H1 (cell line): ENCODE results near the gene SH3BGRL. TPM values are rescaled to one million over a fixed set of nuclear protein-coding genes. Genes with fewer than 3 reads are reported as not detected.

Source experiments
- RAD21 ChIP-seq, 2 experiments: IDR thresholded peaks in 1 of 2; conservative IDR thresholded peaks in 1 of 2; 2 replicates each; pipeline ENCODE4 v1.6.1; 2011; ENCODE audit warnings: low read depth in 2 of 2, low read length in 2 of 2, improper control_type of control experiment in 1 of 2, inconsistent platforms in 1 of 2, mild to moderate bottlenecking in 1 of 2, moderate library complexity in 1 of 2
- polyA plus RNA-seq, 7 experiments: library from polyadenylated mRNA; depleted of rRNA in 3 of 7; stranded (reverse) in 5 of 7; unstranded in 2 of 7; fragments of >200 nt in 5 of 7; fragments of 200-250 nt in 2 of 7; gene quantifications; 1 replicate in 5 of 7; 2 replicates in 1 of 7; 4 replicates in 1 of 7; pipeline versions ENCODE4 v1.2.1 to v1.2.3, GENCODE V29; 2011 to 2013; ENCODE audit warnings: missing spikeins in 2 of 7, mixed read lengths in 2 of 7
- total RNA-seq: library from RNA; stranded (reverse); fragmentation: NEBNext Ultra II Directional; extraction: Animal tissue kit (Norgen Biotek cat#: 25700); gene quantifications from 2 replicates; pipeline ENCODE4 v1.2.1, GENCODE V29; 2021

SH3BGRL gene
- total and polyA plus RNA-seq, 2 of the 8 experiments (the other 6 are each of a cell fraction or from before 2014, with no cell fraction given) = 36.3 to 49.6 TPM

GRCh38 chrX:81174286-81174685 is 27.6 kb upstream of the SH3BGRL start (continued):
- peak in 1 of 2 experiments; percentile 23; a peak in 2 of 4 replicates for TF ChIP-seq RAD21 (IDR thresholded peaks at IDR 0.05 in 1 of 2, conservative IDR thresholded peaks at IDR 0.05 in 1 of 2; ENCODE audit: low read depth in 2 of 2, low read length in 2 of 2)
